GM19438 (cell line): Measurements from ENCODE around the gene SLC17A7.
"Not testable (repeated sequence)": the region's sequence is repeated elsewhere in the genome, so short reads cannot be mapped to it uniquely, and the experiment has no call there.

Experiments
- ATAC-seq: cut with Tn5 transposase; IDR thresholded peaks from one replicate; pipeline ENCODE4 v1.9.1; 2021; ENCODE audit warnings: low read depth; ENCODE audit not compliant: unreplicated experiment

The SLC17A7 gene

GRCh38 chr19:49470615-49470978, 29.3 kb upstream of the SLC17A7 start:
- ATAC-seq: no peak

GRCh38 chr19:49469828-49470614, 28.7 kb upstream of the SLC17A7 start:
- ATAC-seq: peak; percentile 41

DNA sequence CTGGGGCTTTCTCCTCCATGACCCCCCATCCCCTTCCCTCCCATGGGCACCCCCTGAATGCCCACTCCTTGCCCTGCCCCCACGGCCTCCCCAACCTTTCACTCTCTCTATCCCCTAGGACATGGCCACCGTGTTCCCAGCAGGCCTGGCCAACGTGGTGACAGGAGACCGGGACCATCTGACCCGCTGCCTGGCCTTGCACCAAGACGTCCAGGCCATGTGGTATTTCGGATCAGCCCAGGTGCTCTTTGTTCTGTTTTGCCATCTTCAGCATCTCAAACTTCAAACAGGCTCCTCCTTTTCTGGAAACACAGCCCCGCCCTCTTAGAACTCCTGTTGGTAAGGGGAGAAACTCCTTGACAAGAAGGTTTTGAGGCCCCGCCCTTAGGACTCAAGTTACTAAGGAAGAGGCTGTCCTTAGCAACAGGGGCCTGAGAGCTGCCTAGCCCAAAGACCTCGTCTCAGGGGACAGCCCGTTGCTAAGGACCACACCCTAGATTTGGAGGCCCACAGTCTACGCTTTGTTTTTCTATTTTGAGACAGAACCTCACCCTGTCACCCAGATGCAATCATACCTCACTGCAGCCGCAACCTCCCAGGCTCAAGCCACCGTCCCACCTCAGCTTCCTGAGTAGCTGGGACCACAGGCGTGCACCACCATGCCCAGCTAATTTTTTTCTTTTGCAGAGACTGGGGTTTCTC, 27.6 kb upstream of the SLC17A7 start:
- peak; percentile 46 for ATAC-seq

DNA sequence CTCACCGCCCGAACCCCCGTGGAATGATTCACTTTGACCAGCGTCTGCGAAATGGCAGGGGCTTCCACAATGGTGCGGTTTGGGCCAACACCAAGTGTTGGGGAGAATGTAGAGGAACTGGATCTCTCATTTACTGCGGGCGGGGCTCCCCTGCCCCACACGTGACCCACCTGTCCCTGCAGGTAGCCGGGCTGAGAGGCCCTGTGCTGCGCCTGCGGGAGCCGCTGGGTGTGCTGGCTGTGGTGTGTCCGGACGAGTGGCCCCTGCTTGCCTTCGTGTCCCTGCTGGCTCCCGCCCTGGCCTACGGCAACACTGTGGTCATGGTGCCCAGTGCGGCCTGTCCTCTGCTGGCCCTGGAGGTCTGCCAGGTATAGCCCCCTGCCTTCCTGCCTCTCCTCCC, 26.9 kb upstream of the SLC17A7 start:
- no peak for ATAC-seq

DNA sequence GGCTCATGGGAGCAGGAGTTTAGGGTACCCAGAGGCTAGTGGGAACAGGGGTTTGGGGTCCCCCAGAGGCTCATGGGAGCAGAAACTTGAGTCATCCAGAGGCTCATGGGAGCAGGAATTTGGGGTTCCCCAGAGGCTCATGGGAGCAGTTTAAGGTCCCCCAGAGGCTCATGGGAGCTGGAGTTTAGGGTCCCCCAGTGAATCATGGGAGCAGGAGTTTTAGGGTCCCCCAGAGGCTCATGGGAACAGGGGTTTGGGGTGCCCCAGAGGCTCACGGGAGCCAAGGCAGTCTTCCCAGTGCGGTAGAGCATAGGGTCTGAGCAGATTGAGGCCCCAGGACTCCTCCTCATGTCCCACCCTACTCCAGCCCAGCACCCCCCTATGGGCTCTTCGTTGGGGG, 24.0 kb upstream of the SLC17A7 start:
- no peak for ATAC-seq

GRCh38 chr19:49463960-49464740, 22.8 kb upstream of the SLC17A7 start:
- no peak for ATAC-seq

- ATAC-seq: no peak
Measured at GRCh38 chr19:49462492-49462891, 21.2 kb upstream of the SLC17A7 start.

- ATAC-seq: no peak
Measured at GRCh38 chr19:49461656-49462055, 20.3 kb upstream of the SLC17A7 start.

DNA sequence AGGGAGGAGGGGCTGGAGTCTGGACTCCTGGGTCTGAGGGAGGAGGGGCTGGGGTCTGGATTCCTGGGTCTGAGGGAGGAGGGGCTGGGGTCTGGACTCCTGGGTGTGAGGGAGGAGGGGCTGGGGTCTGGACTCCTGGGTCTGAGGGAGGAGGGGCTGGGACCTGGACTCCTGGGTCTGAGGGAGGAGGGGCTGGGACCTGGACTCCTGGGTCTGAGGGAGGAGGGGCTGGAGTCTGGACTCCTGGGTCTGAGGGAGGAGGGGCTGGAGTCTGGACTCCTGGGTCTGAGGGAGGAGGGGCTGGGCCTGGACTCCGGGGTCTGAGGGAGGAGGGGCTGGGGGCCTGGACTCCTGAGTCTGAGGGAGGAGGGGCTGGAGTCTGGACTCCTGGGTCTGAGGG, 19.8 kb upstream of the SLC17A7 start:
- ATAC-seq: not testable (repeated sequence)

DNA sequence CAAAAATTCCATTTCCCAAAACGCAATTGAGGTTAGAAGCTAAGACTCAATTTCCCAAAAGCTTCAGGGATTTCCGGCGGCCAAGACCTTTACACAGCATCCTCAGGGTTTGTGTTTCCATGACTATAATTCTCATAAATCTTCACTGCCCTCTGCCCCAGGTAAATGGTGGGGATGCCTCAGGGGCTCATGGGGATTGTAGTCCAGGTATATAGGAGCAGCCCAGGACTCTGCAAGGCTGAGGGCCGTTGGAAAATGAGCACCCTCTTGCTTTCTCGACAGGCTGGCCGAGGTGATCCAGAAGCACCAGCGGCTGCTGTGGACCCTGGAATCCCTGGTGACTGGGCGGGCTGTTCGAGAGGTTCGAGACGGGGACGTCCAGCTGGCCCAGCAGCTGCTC, 18.1 kb upstream of the SLC17A7 start:
- ATAC-seq: no peak

GRCh38 chr19:49458567-49458903, 17.2 kb upstream of the SLC17A7 start:
- no peak for ATAC-seq

- ATAC-seq: no peak
Measured at GRCh38 chr19:49456326-49456725, 15.0 kb upstream of the SLC17A7 start.

- no peak for ATAC-seq
Measured at GRCh38 chr19:49455773-49456172, 14.4 kb upstream of the SLC17A7 start.

DNA sequence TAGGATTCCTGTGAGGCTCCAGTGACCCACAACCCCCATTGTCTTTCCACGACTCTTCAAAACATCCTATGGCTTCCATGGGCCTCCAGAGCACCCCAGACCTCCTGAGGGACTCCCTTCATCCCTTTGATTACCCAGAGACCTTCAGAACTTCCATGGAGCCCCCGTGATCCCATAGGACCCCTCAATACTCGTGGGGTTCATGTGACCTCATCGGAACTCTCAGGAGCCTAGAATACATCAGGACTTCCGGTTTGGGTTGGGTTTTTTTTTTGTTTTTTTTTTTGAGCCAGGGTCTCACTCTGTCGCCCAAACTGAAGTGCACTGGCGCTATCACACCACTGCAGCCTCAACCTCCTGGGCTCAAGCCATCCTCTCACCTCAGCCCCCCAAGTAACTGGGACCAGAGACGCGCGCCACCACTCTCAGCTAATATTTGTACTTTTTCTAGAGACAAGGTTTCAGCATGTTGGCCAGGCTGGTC, 12.5 kb upstream of the SLC17A7 start:
- no peak for ATAC-seq

DNA sequence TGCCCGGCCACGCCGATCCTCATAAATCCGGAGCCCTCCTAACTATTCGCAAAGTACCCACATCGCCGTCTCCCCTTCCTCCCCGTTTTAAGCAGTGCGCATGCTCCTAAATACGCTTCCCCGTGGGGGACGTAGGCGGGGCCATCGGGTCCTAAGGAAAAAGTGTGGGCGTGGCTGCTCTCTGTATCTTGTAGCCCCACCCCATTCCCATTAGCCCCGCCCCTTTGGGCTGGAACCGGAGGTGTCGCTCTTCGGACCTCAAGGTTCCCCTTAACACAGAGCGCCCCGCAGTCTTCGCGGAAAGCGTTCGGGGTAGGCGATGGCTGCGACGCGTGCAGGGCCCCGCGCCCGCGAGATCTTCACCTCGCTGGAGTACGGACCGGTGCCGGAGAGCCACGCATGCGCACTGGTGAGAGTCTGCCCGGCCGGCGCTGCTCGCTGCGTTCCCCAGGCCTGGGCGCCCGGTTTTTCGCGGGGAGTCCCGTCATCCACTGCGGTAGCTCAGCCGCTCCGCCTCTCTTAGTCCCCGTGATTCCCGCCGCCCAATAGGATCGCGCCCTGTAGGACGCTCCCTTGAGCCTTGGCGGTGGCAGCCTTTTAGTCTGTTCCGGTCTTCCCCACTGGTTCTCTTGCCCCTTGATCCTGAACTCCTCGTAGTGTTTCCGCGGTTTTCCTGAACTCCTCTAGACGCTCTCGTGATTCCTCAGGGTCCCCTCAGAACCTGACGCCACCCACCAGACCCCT, 11.9 kb upstream of the SLC17A7 start, which contains the start of gene ALDH16A1:
TSS of gene ALDH16A1 (plus strand) at position 213 of the 744 bp plus-strand sequence. CDS start at position 320, 107 bp downstream.
- ATAC-seq: peak; percentile 69

DNA sequence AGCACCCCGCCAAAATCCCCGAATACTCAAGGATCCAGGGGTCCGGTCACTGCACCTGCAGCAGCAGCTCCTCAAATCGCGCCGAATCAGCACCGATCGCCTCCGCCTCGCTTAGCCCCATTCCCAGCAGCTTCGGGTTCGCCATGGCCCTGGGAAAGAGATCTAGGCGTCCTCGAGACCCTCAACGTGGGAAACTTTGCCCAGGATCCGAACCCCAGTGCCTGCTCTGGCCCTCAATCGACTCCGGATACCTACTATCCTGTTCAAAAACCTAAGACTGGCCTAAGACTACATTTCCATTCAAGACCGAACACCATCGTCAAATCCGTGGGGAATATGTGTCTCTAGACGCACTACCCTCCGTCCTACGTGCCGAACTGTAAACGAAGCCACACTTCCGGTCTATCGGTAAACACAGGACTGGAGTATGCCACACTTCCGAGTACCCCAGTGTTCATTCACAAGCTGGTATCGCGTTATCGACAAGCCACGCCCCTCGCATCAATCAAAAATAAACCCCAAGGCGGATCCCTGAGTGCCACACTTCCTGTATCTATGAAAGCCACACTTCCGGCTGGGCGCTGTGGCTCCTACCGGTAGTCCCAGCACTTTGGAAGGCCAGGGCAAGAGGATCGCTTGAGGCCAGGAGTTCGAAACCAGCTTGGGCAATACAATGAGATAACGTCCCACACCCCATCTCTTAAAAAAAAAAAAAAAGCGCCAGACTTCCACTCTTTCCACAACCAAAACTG, 10.3 kb upstream of the SLC17A7 start, which contains the start of gene PIH1D1:
TSS of gene PIH1D1 (minus strand) at position 385 of the 752 bp plus-strand sequence. CDS start at position 145, 240 bp downstream.
- ATAC-seq: peak; percentile 54

DNA sequence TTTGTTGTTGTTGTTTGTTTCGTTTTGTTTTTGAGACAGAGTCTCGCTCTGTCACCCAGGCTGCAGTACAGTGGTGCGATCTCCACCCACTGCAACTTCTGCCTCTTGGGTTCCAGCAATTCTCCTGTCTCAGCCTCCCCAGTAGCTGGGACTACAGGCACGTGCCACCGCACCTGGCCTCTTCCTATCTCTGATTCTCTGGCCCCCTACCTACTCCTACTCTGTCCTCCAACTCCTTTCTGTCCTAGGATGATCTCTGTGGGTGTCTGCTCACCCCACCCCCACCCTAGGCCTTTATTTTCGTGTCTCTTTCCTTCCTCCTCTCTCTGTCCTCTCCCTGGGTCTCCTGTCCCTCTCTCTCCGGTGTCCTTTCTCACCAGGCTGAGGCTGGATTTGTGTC, 9.1 kb upstream of the SLC17A7 start:
- no peak for ATAC-seq

GRCh38 chr19:49448432-49448786, 7.1 kb upstream of the SLC17A7 start:
- ATAC-seq: no peak

DNA sequence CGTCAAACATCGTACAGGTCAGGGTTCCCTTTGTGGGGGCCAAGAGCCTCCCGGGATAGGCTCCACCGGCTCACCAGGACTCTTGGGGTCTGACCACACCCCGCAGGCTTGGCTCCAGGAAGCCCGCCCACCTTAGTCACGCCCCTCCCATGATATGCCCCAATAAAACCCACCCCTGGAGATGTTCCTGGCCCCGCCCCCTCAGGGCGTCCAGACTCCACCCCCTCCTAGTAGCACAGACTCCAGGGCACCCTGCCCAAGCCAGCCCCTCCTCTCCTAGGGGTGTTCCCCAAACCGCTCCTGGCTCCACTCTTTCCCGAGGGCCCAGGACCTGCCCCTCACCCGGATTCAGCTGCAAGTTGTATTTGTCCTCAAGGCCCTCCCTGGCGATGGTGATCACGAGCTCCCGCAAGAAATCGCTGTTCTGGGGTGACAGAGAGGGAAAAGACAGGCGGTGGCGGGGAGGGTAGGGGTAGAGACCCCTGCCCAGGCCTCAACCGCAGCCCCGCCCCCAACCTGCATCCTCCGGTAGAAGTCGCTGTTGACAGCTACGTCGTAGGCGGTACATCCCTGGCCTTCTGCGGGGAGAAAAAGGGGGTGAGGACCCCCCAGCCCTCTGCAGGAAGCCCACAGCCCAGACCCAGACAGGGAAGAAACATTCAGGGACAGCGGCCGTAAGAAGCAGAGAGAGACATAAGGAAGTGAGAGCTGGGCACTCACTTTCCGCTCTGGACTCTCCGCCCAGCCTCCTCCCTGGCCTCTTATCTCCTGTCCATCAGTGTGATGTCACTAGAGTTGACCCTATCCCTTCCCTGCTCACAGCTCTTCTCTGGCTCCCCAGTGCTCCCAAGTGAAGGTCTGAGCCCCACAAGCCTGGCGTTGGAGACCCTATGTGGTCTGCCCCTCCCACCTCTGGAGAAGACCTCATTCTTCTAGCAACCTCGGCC, 6.4 kb upstream of the SLC17A7 start:
- no peak for ATAC-seq
